ENCODE data around the gene MTA2.

MTA2 gene

GRCh38 chr11:62592989-62593421 is 8.7 kb downstream of the MTA2 start:
- peaks cover 30% of the 10 kb centered on the region for H4K20me1 ChIP-seq (ENCODE audit: insufficient read depth, low read length, poor library complexity, severe bottlenecking)
- H3K4me3 ChIP-seq (ENCODE audit: low read length, poor library complexity, severe bottlenecking): peak overlapping the region; percentile 93
- TF ChIP-seq, protein P1, sequence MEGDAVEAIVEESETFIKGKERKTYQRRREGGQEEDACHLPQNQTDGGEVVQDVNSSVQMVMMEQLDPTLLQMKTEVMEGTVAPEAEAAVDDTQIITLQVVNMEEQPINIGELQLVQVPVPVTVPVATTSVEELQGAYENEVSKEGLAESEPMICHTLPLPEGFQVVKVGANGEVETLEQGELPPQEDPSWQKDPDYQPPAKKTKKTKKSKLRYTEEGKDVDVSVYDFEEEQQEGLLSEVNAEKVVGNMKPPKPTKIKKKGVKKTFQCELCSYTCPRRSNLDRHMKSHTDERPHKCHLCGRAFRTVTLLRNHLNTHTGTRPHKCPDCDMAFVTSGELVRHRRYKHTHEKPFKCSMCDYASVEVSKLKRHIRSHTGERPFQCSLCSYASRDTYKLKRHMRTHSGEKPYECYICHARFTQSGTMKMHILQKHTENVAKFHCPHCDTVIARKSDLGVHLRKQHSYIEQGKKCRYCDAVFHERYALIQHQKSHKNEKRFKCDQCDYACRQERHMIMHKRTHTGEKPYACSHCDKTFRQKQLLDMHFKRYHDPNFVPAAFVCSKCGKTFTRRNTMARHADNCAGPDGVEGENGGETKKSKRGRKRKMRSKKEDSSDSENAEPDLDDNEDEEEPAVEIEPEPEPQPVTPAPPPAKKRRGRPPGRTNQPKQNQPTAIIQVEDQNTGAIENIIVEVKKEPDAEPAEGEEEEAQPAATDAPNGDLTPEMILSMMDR (conservative IDR thresholded peaks at IDR 0.05; ENCODE audit: low read length): no peak
- no peak for TF ChIP-seq EZH2phosphoT487 (IDR thresholded peaks at IDR 0.05; ENCODE audit: borderline replicate concordance)
- H3K4me2 ChIP-seq (ENCODE audit: low read depth, low read length, poor library complexity, severe bottlenecking): peak overlapping the region; percentile 87
- H3K4me1 ChIP-seq (ENCODE audit: insufficient read depth, low read length, poor library complexity, severe bottlenecking): peaks cover 21% of the 10 kb centered on the region
- H3K36me3 ChIP-seq (ENCODE audit: insufficient read depth, low read length): peaks cover 48% of the 10 kb centered on the region; the same call in 1 of the 2 replicates
- H3K27me3 ChIP-seq (ENCODE audit: insufficient read depth, low read length, poor library complexity, severe bottlenecking): no peaks in the 10 kb centered on the region
- H3K9me3 ChIP-seq (ENCODE audit: insufficient read depth, low read depth, low read length): no peaks in the 10 kb centered on the region
- peak overlapping the region; percentile 78 for H3K9ac ChIP-seq (ENCODE audit: low read depth, low read length, poor library complexity, severe bottlenecking)
- H3K9me2 ChIP-seq (replicated peaks; ENCODE audit: low read depth, low read length): no peaks in the 10 kb centered on the region
- H3F3A ChIP-seq (ENCODE audit: low read depth): peaks cover 12% of the 10 kb centered on the region
- H2AFZ ChIP-seq (ENCODE audit: low read length): no peak overlapping the region
- H3K79me2 ChIP-seq (ENCODE audit: insufficient read depth, low read length): peaks cover 63% of the 10 kb centered on the region

DNA sequence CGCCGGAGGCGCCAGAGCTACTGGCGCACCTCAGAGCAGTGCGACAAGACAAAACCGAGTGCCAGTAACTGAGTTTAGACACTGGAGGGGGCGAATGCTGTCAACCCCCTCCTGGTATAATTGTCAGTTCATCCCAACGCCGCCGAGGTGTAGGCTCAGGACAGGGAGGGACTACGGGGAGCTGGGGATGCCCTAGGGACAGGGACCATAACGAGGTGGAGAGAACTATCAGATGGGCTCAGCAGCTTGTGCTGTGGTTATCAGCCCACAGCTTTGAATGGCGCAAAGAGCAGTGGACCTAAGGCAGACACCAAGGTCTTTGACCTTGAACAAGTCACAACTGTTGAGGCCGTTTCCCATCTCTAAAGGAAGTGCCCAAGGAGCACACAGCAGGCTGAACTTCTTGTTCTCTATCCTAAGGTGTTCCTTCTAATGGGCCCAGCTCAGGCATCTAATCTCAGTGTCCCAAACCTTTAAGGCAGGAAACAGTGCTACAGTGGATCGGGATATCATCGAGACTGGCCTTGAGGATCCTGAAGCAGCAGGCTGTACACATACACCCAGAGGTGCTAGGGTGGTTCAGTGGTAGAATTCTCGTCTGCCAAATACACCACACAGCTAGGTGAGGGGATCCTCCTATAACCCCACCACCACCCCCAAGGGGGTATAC is 9.4 kb downstream of the MTA2 start:
- no peak for TF ChIP-seq EZH2phosphoT487 (IDR thresholded peaks at IDR 0.05; ENCODE audit: borderline replicate concordance)
- TF ChIP-seq, protein P1 (conservative IDR thresholded peaks at IDR 0.05; ENCODE audit: low read length): no peak
- Histone ChIP-seq H3K9ac (ENCODE audit: low read depth, low read length, poor library complexity, severe bottlenecking) (peak overlapping the region; percentile 78), H4K20me1 (ENCODE audit: insufficient read depth, low read length, poor library complexity, severe bottlenecking) (peaks cover 23% of the 10 kb centered on the region), H3K9me2 (replicated peaks; ENCODE audit: low read depth, low read length) (no peaks in the 10 kb centered on the region), H3K9me3 (ENCODE audit: insufficient read depth, low read depth, low read length) (no peaks in the 10 kb centered on the region), H3K4me3 (ENCODE audit: low read length, poor library complexity, severe bottlenecking) (peak overlapping the region; percentile 93), H3K36me3 (ENCODE audit: insufficient read depth, low read length) (peaks cover 40% of the 10 kb centered on the region; the same call in 1 of the 2 replicates), H3F3A (ENCODE audit: low read depth) (peaks cover 12% of the 10 kb centered on the region), H3K79me2 (ENCODE audit: insufficient read depth, low read length) (peaks cover 63% of the 10 kb centered on the region), H3K4me2 (ENCODE audit: low read depth, low read length, poor library complexity, severe bottlenecking) (peak overlapping the region; percentile 87), H2AFZ (ENCODE audit: low read length) (peak overlapping the region; percentile 68), H3K4me1 (ENCODE audit: insufficient read depth, low read length, poor library complexity, severe bottlenecking) (peaks cover 26% of the 10 kb centered on the region), H3K27me3 (ENCODE audit: insufficient read depth, low read length, poor library complexity, severe bottlenecking) (no peaks in the 10 kb centered on the region)

GRCh38 chr11:62591448-62592145 is 10.1 kb downstream of the MTA2 start, which contains the start of gene TUT1:
TUT1 (minus strand) TSS chr11:62591523; CDS start chr11:62591485, 38 bp downstream.
- Histone ChIP-seq H3K4me3 (ENCODE audit: low read length, poor library complexity, severe bottlenecking) (peak within 1 kb of the TSS; percentile 93), H3K4me1 (ENCODE audit: insufficient read depth, low read length, poor library complexity, severe bottlenecking) (peaks cover 26% of the 10 kb centered on the region), H3F3A (ENCODE audit: low read depth) (peaks cover 12% of the 10 kb centered on the region), H3K36me3 (ENCODE audit: insufficient read depth, low read length) (peaks cover 36% of the 10 kb centered on the region; the same call in 1 of the 2 replicates), H3K9me3 (ENCODE audit: insufficient read depth, low read depth, low read length) (no peaks in the 10 kb centered on the region), H3K79me2 (ENCODE audit: insufficient read depth, low read length) (peaks cover 59% of the 10 kb centered on the region), H3K9ac (ENCODE audit: low read depth, low read length, poor library complexity, severe bottlenecking) (peak within 1 kb of the TSS; percentile 93), H3K9me2 (replicated peaks; ENCODE audit: low read depth, low read length) (no peaks in the 10 kb centered on the region), H2AFZ (ENCODE audit: low read length) (peak within 1 kb of the TSS; percentile 69), H4K20me1 (ENCODE audit: insufficient read depth, low read length, poor library complexity, severe bottlenecking) (peaks cover 20% of the 10 kb centered on the region), H3K27me3 (ENCODE audit: insufficient read depth, low read length, poor library complexity, severe bottlenecking) (no peaks in the 10 kb centered on the region), H3K4me2 (ENCODE audit: low read depth, low read length, poor library complexity, severe bottlenecking) (peak within 1 kb of the TSS; percentile 87)
- no peak for TF ChIP-seq EZH2phosphoT487 (IDR thresholded peaks at IDR 0.05; ENCODE audit: borderline replicate concordance)
- TF ChIP-seq, protein P1 (conservative IDR thresholded peaks at IDR 0.05; ENCODE audit: low read length): no peak

Measured in Loucy (cell line).